ENCODE results near the gene SZRD1.

DNA sequence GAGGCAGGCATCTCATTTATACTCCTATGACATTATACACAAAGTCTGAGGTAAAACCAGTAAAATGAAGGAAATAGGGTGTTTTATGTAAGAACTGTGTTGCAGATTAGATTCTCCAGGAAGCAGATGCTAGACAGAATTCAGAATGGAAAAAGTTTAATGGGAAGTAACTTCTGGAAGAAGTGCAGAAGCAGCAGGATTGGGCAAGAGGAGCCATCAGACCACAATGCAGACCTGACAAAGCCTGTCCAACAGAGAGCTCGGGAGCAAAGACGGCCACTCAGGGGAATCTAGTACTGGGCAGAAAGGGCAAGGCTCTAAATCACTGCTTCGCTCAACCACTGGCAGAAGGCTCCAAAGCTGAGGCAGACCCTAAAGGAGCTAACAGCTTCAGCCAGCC is 48.5 kb upstream of the SZRD1 start:
- TF ChIP-seq, protein P1, sequence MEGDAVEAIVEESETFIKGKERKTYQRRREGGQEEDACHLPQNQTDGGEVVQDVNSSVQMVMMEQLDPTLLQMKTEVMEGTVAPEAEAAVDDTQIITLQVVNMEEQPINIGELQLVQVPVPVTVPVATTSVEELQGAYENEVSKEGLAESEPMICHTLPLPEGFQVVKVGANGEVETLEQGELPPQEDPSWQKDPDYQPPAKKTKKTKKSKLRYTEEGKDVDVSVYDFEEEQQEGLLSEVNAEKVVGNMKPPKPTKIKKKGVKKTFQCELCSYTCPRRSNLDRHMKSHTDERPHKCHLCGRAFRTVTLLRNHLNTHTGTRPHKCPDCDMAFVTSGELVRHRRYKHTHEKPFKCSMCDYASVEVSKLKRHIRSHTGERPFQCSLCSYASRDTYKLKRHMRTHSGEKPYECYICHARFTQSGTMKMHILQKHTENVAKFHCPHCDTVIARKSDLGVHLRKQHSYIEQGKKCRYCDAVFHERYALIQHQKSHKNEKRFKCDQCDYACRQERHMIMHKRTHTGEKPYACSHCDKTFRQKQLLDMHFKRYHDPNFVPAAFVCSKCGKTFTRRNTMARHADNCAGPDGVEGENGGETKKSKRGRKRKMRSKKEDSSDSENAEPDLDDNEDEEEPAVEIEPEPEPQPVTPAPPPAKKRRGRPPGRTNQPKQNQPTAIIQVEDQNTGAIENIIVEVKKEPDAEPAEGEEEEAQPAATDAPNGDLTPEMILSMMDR (IDR thresholded peaks at IDR 0.05) = no peak
- no peak for TF ChIP-seq SIN3A (IDR thresholded peaks at IDR 0.05; ENCODE audit: borderline replicate concordance, insufficient read depth, low read depth, low read length)
- TF ChIP-seq, protein P2, sequence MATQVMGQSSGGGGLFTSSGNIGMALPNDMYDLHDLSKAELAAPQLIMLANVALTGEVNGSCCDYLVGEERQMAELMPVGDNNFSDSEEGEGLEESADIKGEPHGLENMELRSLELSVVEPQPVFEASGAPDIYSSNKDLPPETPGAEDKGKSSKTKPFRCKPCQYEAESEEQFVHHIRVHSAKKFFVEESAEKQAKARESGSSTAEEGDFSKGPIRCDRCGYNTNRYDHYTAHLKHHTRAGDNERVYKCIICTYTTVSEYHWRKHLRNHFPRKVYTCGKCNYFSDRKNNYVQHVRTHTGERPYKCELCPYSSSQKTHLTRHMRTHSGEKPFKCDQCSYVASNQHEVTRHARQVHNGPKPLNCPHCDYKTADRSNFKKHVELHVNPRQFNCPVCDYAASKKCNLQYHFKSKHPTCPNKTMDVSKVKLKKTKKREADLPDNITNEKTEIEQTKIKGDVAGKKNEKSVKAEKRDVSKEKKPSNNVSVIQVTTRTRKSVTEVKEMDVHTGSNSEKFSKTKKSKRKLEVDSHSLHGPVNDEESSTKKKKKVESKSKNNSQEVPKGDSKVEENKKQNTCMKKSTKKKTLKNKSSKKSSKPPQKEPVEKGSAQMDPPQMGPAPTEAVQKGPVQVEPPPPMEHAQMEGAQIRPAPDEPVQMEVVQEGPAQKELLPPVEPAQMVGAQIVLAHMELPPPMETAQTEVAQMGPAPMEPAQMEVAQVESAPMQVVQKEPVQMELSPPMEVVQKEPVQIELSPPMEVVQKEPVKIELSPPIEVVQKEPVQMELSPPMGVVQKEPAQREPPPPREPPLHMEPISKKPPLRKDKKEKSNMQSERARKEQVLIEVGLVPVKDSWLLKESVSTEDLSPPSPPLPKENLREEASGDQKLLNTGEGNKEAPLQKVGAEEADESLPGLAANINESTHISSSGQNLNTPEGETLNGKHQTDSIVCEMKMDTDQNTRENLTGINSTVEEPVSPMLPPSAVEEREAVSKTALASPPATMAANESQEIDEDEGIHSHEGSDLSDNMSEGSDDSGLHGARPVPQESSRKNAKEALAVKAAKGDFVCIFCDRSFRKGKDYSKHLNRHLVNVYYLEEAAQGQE (IDR thresholded peaks at IDR 0.05; ENCODE audit: insufficient read depth in 1 of 2, low read depth in 2 of 2, low read length in 1 of 2) = no peak
- TF ChIP-seq POLR2AphosphoS5 (IDR thresholded peaks at IDR 0.05; ENCODE audit: low read depth, low read length) = no peak

All from Panc1 (cell line).